ENCODE data around the gene SRSF4. TPM values are rescaled to one million over a fixed set of nuclear protein-coding genes. Genes with fewer than 3 reads are reported as not detected.
A peak's percentile ranks its signal among the peaks of the same experiment; 100 is the strongest.

Gene SRSF4
- total RNA-seq, 1 donor, result 44.0 TPM

DNA sequence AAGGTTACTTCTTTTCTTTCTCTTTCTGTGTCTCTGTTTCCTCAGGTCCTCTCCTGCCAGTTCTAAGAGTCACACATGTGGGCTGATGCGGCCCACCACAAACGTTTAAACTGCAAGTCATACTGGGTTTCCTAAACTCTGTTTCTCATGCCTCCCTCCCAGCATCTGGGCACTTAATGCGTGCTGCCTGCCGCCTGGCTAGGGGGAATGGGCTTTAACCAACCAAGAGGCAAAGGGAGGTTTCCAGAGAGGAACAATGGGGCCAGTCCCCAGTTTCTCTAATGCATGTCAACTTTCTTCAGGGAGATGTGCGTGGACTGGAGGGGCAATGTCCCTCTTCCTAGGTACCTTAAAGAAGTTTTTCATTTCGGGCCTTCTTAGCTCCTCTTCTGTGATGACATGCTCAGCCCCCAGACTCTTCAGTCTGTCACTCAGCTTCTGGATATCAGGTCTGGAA, 19.9 kb upstream of the SRSF4 start:
- no peak for DNase-seq (ENCODE audit: low read depth)
- TF ChIP-seq, protein P1, sequence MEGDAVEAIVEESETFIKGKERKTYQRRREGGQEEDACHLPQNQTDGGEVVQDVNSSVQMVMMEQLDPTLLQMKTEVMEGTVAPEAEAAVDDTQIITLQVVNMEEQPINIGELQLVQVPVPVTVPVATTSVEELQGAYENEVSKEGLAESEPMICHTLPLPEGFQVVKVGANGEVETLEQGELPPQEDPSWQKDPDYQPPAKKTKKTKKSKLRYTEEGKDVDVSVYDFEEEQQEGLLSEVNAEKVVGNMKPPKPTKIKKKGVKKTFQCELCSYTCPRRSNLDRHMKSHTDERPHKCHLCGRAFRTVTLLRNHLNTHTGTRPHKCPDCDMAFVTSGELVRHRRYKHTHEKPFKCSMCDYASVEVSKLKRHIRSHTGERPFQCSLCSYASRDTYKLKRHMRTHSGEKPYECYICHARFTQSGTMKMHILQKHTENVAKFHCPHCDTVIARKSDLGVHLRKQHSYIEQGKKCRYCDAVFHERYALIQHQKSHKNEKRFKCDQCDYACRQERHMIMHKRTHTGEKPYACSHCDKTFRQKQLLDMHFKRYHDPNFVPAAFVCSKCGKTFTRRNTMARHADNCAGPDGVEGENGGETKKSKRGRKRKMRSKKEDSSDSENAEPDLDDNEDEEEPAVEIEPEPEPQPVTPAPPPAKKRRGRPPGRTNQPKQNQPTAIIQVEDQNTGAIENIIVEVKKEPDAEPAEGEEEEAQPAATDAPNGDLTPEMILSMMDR (IDR thresholded peaks at IDR 0.05; ENCODE audit: insufficient read depth, low read depth, low read length), result no peak
- H3K4me3 ChIP-seq (ENCODE audit: low read depth, low read length), result no peak overlapping the region

DNA sequence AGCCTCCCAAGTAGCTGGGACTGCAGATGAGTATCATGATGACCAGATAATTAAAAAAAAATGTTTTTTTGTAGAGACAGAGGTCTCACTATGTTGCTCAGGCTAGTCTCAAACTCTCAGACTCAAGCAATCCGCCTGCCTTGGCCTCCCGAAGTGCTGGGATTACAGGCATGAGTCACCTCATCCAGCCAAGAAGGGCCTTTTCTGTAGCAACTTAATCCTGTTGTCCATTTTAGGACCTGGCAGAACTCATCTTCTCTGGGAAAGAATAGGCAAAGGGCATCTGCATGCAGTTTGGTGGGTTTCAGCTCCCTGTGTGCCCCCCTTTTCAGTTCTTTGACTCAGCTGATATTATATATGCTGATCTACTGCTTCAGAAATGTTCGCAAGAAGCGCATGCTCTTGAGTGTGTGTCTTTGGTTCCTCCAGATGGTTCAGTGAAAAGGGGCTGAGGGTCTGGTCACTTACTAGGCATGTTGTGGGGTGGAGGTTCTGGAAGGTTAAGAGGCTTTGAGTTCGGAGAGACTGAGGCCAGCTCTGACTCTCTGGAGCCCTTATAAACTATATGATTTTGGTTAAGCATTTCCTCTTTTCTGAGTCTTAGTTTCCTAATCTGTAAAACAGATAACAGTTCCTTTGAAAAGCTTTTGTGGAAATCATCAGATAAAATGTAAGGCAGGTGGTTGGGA, 19.4 kb upstream of the SRSF4 start:
- TF ChIP-seq, protein P1 (IDR thresholded peaks at IDR 0.05; ENCODE audit: insufficient read depth, low read depth, low read length), result no peak
- no peak overlapping the region for H3K4me3 ChIP-seq (ENCODE audit: low read depth, low read length)
- DNase-seq (ENCODE audit: low read depth), result peak; percentile 51

DNA sequence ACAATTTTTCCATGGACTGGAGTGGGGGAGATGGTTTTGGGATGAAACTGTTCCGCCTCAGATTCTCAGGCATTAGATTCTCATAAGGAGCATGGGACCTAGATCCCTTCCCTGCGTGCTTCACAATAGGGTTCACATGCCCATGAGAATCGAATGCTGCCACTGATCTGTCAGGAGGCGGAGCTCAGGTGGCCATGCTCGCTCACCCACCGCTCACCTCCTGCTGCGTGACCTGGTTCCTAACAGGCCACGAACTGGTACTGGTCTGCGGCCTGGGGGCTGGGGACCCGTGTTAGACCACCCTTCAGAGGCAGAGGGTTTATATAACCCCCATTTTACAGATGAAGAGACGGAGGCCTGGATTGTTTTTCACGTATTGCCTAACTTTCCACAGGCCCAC, 16.3 kb upstream of the SRSF4 start:
- no peak overlapping the region for H3K4me3 ChIP-seq (ENCODE audit: low read depth, low read length)
- TF ChIP-seq, protein P1 (IDR thresholded peaks at IDR 0.05; ENCODE audit: insufficient read depth, low read depth, low read length), result no peak
- DNase-seq (ENCODE audit: low read depth), result no peak

DNA sequence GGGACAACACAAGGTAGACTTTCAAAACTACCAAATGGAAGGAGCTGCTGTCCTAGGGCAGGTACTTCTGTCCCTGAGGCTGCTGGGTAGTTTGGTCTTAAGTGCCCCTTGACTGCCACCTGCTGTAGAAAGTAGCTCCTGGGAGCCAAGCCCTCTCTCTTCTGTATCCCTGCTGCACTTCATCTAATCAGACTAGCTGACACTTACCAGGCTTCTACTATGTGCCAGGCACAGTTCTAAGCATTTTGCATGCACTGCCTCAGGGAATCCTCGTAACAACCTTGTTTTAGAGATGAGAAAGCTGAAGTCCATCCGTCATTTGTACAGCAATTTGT, 15.9 kb upstream of the SRSF4 start:
- no peak overlapping the region for H3K4me3 ChIP-seq (ENCODE audit: low read depth, low read length)
- peak; percentile 64 for DNase-seq (ENCODE audit: low read depth)
- TF ChIP-seq, protein P1 (IDR thresholded peaks at IDR 0.05; ENCODE audit: insufficient read depth, low read depth, low read length), result peak; percentile 57

DNA sequence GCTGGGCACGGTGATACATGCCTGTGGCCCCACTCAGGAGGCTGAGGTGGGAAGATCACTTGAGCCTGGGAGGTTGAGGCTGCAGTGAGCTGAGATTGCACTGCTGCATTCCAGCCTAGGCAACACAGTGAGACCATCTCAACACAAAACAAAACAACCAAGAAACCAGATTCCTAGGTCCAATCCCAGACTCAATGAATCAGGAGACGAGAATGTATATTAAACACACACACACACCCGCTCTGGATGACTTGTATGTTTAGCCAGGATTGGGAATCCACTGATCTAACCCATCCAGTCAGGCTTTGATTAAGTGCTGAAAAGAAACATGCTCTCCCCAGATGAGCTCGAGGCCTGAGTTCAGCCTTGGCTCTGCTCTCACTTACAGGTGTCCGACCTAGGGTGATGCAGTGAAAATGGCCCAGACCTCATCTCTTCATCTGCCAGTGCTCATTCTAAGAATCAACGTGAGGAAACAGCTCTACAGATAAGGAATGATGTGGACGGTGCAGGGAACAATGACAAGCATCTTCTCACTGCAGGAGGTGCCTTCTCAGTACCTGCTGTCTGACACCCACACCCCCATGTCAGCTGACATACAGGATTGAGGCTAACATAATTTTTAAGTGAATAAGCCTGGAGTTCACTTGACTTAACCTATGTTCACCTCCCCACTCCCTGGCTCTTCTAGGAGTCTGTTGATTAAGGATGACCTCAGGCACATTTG, 15.3 kb upstream of the SRSF4 start:
- DNase-seq (ENCODE audit: low read depth), result peak; percentile 78
- TF ChIP-seq, protein P1 (IDR thresholded peaks at IDR 0.05; ENCODE audit: insufficient read depth, low read depth, low read length), result no peak
- no peak overlapping the region for H3K4me3 ChIP-seq (ENCODE audit: low read depth, low read length)

DNA sequence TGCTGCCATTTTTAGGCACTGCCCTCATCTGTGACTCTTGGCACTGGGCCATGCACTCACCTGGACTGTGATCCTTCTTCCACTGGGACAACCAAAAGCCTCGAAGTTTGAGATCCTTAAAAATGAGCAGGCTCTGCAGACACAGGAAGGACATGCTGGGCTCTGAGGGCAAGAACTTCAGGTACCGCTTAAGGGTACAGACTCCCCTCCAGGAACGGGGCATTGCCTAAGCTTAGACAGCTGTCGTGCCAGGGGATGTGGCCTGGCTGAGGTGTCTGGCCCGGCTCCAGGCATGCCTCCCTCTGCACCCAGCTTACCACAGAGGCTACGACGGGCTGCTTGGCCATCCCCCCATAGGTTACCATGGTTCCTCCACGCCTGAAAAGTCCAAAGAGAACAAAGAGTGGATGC, 14.2 kb upstream of the SRSF4 start:
- H3K4me3 ChIP-seq (ENCODE audit: low read depth, low read length), result no peak overlapping the region
- DNase-seq (ENCODE audit: low read depth), result no peak
- TF ChIP-seq, protein P1 (IDR thresholded peaks at IDR 0.05; ENCODE audit: insufficient read depth, low read depth, low read length), result no peak

Data from fibroblast of villous mesenchyme (primary cell).